ENCODE results near the gene FBXO44.
A peak's percentile ranks its signal among the peaks of the same experiment; 100 is the strongest.

Gene FBXO44

GRCh38 chr1:11640101-11640500 lies 14.6 kb upstream of the FBXO44 start:
- no peak for DNase-seq

GRCh38 chr1:11640944-11641343 lies 13.7 kb upstream of the FBXO44 start:
- no peak for DNase-seq

- DNase-seq: no peak
Observed at GRCh38 chr1:11641776-11642305, 12.8 kb upstream of the FBXO44 start.

GRCh38 chr1:11642418-11643017 lies 12.2 kb upstream of the FBXO44 start:
- peak; percentile 22 for DNase-seq

- DNase-seq: no peak
Observed at GRCh38 chr1:11643782-11644181, 10.9 kb upstream of the FBXO44 start.

GRCh38 chr1:11645270-11645669 lies 9.4 kb upstream of the FBXO44 start:
- no peak for DNase-seq

GRCh38 chr1:11645670-11646265 lies 8.9 kb upstream of the FBXO44 start:
- DNase-seq: peak; percentile 47

- no peak for DNase-seq
Observed at GRCh38 chr1:11646317-11646716, 8.4 kb upstream of the FBXO44 start.

- DNase-seq: no peak
Observed at GRCh38 chr1:11647333-11647732, 7.3 kb upstream of the FBXO44 start.

- no peak for DNase-seq
Observed at GRCh38 chr1:11648039-11648438, 6.6 kb upstream of the FBXO44 start.

GRCh38 chr1:11648732-11649158 lies 5.9 kb upstream of the FBXO44 start:
- DNase-seq: no peak

GRCh38 chr1:11649237-11649623 lies 5.4 kb upstream of the FBXO44 start:
- DNase-seq: no peak

GRCh38 chr1:11649624-11650330 lies 4.9 kb upstream of the FBXO44 start:
- DNase-seq: no peak

GRCh38 chr1:11650331-11650991 lies 4.2 kb upstream of the FBXO44 start:
- peak; percentile 42 for DNase-seq

- no peak for DNase-seq
Observed at GRCh38 chr1:11651017-11651416, 3.7 kb upstream of the FBXO44 start.

- no peak for DNase-seq
Observed at GRCh38 chr1:11652203-11652780, 2.4 kb upstream of the FBXO44 start.

GRCh38 chr1:11653101-11653860 lies 1.4 kb upstream of the FBXO44 start:
- no peak for DNase-seq

GRCh38 chr1:11653861-11654136 lies 878 bp upstream of the FBXO44 start:
- no peak for DNase-seq

- no peak for DNase-seq
Observed at GRCh38 chr1:11654939-11655808, 497 bp downstream of the FBXO44 start.

GRCh38 chr1:11657654-11658053 lies 3.0 kb downstream of the FBXO44 start:
- no peak for DNase-seq

- DNase-seq: no peak
Observed at GRCh38 chr1:11658542-11658941, 3.9 kb downstream of the FBXO44 start.

GRCh38 chr1:11659748-11660147 lies 5.1 kb downstream of the FBXO44 start:
- no peak for DNase-seq

Data from NCI-H748 treated with DMSO at 0.1 percent for 48 hours (cell line).